AG09309 (cell line): ENCODE data around the gene POLR2M.

ENCODE experiments used
- DNase-seq: peaks from one replicate; pipeline ENCODE4 v3.0.0-alpha.2; 2010; ENCODE audit warnings: low read depth
- H3K4me3 ChIP-seq: 2 replicates; pipeline ENCODE4 v1.5.1; 2011; ENCODE audit warnings: mild to moderate bottlenecking, low read depth, low read length, moderate library complexity; ENCODE audit not compliant: control insufficient read depth
- CTCF ChIP-seq: IDR thresholded peaks from 2 replicates; pipeline ENCODE4 v1.5.1; 2011; ENCODE audit warnings: mild to moderate bottlenecking, low read depth, low read length, inconsistent platforms; ENCODE audit not compliant: insufficient read depth, control insufficient read depth; ENCODE audit errors: missing control alignments

POLR2M gene

GRCh38 chr15:57706405-57707209 lies at the start of gene POLR2M:
TSS of gene POLR2M (plus strand) at chr15:57706714. CDS start at chr15:57706843, 129 bp downstream.
- no peak for TF ChIP-seq CTCF
- H3K4me3 ChIP-seq = peak within 1 kb of the TSS; percentile 89
- peak; percentile 93 for DNase-seq

GRCh38 chr15:57657619-57658018 lies 48.9 kb upstream of the POLR2M start:
- no peak for TF ChIP-seq CTCF
- H3K4me3 ChIP-seq = no peak overlapping the region
- no peak for DNase-seq

GRCh38 chr15:57662091-57662744 lies 44.3 kb upstream of the POLR2M start:
- no peak for DNase-seq
- no peak for TF ChIP-seq CTCF
- no peak overlapping the region for H3K4me3 ChIP-seq

- no peak for TF ChIP-seq CTCF
- no peak overlapping the region for H3K4me3 ChIP-seq
- no peak for DNase-seq
Measured at GRCh38 chr15:57662802-57663201, 43.7 kb upstream of the POLR2M start.

- TF ChIP-seq CTCF = no peak
- DNase-seq = no peak
- H3K4me3 ChIP-seq = no peak overlapping the region
Measured at GRCh38 chr15:57663262-57663661, 43.3 kb upstream of the POLR2M start.

- DNase-seq = no peak
- no peak for TF ChIP-seq CTCF
- H3K4me3 ChIP-seq = no peak overlapping the region
Measured at GRCh38 chr15:57665194-57665593, 41.3 kb upstream of the POLR2M start.
